Right cardiac atrium (tissue), 5 donors: ENCODE measurements around the gene NAA11. TPM values are rescaled to one million over a fixed set of nuclear protein-coding genes. Genes with fewer than 3 reads are reported as not detected.

Experiments
- polyA plus RNA-seq: library from polyadenylated mRNA; stranded (reverse); fragments of 200-250 nt; gene quantifications from one replicate; pipeline ENCODE4 v1.2.3, GENCODE V29; 2013
- total RNA-seq, 4 donors: library from RNA; stranded (reverse); fragmentation: NEBNext Ultra II Directional; extraction: Animal tissue kit (Norgen Biotek cat#: 25700); gene quantifications; one replicate each; pipeline ENCODE4 v1.2.1, GENCODE V29; 2021
- donor health status: healthy with polysubstance abuse.
- donor health status: DM: no; HTN: yes; CAD: no.
- donor health status: DM: no; HTN: no; CAD: no.
- donor health status: DM: no; HTN: yes; CAD: no; lungs with severe emphysema.
- donor health status: DM: yes; HTN: yes; CAD: no.

The NAA11 gene
- total and polyA plus RNA-seq, 5 donors: not detected

Other genes starting within 250 kb of the NAA11 start
- not detected for gene GK2, start 82.2 kb upstream of the NAA11 start, total RNA-seq
- not detected for gene GK2, start 82.2 kb upstream of the NAA11 start, polyA plus RNA-seq